Breast epithelium (tissue), 3 donors: Measurements from ENCODE around the gene ATPAF2.

Source experiments
- CTCF ChIP-seq, 3 donors: fragments of 450-650 bp; IDR thresholded peaks; one replicate each; pipeline ENCODE4 v1.5.1; 2016 to 2017; ENCODE audit warnings: antibody characterized with exemption in 3 of 3, mild to moderate bottlenecking in 3 of 3, moderate library complexity in 3 of 3
- POLR2A ChIP-seq: fragments of 450-650 bp; IDR thresholded peaks from one replicate; pipeline ENCODE4 v1.6.1; 2016; ENCODE audit warnings: antibody characterized with exemption, mild to moderate bottlenecking, moderate library complexity

DNA sequence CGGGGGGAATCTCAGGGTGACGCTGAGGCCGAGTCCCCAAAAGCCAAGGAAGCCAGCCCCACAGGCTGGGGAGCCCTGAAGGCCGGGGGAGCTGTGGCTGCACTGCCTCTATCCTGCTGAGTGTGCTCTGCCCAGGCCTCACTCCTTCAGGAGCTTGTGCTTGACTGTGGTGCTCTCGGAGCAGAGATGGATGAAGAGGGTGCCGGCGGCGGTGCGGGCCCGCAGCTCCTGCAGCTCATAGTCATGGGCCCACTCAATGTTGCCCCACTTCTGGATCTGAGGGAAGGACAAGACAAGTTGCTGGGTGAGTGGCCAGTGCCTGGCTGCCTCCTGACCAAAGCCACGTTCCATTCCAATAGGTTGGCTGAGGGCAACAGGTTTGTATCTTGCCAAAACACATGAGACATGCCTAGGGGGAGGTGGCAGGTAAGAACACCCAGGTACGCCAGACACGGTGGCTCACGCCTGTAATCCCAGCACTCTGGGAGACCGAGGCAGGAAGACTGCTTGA lies 20.5 kb downstream of the ATPAF2 start:
- TF ChIP-seq CTCF (IDR thresholded peaks at IDR 0.05), result no peak
- TF ChIP-seq POLR2A, result no peak
